Caki2 (cell line): ENCODE data around the gene SLC49A3. TPM values are rescaled to one million over a fixed set of nuclear protein-coding genes. Genes with fewer than 3 reads are reported as not detected.
A peak's percentile ranks its signal among the peaks of the same experiment; 100 is the strongest.
"Not testable (repeated sequence)": the region's sequence is repeated elsewhere in the genome, so short reads cannot be mapped to it uniquely, and the experiment has no call there.

ENCODE experiments used
- DNase-seq: peaks from one replicate; pipeline ENCODE4 v3.0.0-alpha.2; 2015; ENCODE audit warnings: low read depth
- in situ Hi-C: cut with HindIII; loops from 2 replicates; pipeline ENCODE4 v1.10.0; 2016; ENCODE audit warnings: low sequenced_read_pairs, low pct_unique_long_range_greater_than_20kb, mixed read lengths
- total RNA-seq: library from RNA; depleted of rRNA; stranded (reverse); fragments of >200 nt; shearing (Covaris generic); gene quantifications from 2 replicates; pipeline ENCODE4 v1.2.3, GENCODE V29; 2014; ENCODE audit warnings: low replicate concordance; rRNA removed

The SLC49A3 gene
- total RNA-seq = not detected in 2 replicates

GRCh38 chr4:688854-689681, at the start of gene SLC49A3:
TSS of gene SLC49A3 (minus strand) at chr4:689151. CDS start at chr4:689127, 24 bp downstream.
- DNase-seq = no peak
- in situ Hi-C loops = no loop called here

DNA sequence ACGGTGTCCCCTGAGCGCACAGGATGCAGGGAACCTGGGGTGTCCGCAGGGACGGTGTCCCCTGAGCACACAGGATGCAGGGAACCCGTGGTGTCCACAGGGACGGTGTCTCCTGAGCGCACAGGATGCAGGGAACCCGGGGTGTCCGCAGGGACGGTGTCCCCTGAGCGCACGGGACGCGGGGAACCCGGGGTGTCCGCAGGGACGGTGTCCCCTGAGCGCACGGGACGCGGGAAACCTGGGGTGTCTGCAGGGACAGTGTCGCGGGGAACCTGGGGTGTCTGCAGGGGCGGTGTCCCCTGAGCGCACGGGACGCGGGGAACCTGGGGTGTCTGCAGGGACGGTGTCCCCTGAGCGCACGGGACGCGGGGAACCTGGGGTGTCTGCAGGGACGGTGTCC, 47.6 kb upstream of the SLC49A3 start:
- in situ Hi-C loops = not testable (repeated sequence)

GRCh38 chr4:735583-735982, 46.6 kb upstream of the SLC49A3 start:
- DNase-seq = no peak
- in situ Hi-C loops = no loop called here

More for the DNA sequence above, 47.6 kb upstream of the SLC49A3 start:
- DNase-seq = not testable (repeated sequence)

GRCh38 chr4:734951-735350, 46.0 kb upstream of the SLC49A3 start:
- no peak for DNase-seq
- in situ Hi-C loops = no loop called here

GRCh38 chr4:734075-734474, 45.1 kb upstream of the SLC49A3 start:
- no peak for DNase-seq
- in situ Hi-C loops = no loop called here

DNA sequence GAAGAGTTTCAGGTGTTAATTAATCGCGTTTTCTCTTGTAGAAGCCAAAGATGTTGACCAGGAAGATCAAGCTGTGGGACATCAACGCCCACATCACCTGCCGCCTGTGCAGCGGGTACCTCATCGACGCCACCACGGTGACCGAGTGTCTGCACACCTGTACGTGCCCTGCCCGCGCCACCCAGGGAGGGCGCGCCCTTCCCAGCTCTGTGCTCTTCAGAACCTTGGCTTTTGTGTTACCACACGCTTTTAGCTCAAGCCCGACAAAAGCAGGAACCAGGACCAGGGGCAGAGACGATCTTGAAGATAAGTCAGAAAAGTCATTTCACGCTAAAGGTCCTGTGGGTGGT, 44.7 kb upstream of the SLC49A3 start:
- in situ Hi-C loops = no loop called here
- no peak for DNase-seq

DNA sequence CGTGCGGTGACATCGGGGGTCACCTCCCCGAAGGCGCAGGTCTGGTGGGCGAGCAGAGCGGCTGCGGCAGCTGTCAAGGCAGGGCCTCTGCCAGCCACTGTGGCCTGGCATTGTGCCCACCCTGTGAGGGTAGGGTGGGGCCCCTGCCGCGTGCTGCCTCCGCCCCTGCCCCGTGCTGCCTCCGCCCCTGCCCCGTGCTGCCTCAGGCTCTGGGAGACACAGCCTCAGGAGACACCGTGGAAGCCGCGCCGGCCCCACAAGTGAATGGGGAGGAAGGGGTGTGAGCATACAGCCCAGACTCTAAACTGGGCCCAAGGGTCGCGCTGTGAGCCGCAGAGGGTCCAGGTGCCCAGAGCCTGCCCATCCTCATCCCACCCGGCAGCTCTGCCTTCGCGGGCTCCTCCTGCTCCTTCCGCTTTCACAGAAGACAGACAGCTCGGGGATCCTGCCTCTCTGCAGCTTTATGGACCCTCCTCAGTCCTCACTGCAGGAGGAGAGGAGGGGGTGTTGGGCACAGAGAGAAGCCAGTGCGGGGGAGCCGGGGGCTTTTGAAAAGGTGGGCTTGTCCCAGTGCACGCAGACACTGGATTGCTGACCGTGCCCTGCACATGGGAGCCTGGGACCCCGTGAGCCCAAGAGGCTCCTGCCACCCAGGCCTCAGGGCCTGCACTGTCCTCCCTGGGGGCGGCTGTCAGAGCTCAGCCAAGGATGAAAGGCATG, 44.1 kb upstream of the SLC49A3 start:
- no peak for DNase-seq
- in situ Hi-C loops = no loop called here

DNA sequence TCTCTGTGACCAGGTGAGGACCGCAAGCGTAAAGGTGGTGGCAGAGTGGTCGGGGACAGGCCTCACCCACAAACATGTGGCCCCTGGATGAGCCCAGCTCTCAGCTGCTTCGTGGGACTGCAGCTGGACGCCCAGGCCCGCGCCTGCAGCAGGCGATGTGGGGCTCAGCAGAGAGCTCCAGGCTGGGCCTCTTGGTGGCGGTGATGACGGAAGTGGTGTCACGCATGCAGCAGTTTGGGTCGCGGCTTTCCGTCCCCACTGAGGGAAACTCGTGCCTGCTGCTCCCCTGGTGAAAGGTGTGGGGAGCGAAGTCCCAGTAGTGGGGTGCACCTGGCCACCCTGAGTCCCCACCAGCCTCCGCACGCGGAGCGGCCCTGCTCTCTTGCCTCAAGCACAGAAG, 43.5 kb upstream of the SLC49A3 start:
- in situ Hi-C loops = no loop called here
- DNase-seq = no peak

- in situ Hi-C loops = not testable (repeated sequence)
- peak; percentile 52 for DNase-seq
Measured at GRCh38 chr4:731954-732353, 43.0 kb upstream of the SLC49A3 start.

DNA sequence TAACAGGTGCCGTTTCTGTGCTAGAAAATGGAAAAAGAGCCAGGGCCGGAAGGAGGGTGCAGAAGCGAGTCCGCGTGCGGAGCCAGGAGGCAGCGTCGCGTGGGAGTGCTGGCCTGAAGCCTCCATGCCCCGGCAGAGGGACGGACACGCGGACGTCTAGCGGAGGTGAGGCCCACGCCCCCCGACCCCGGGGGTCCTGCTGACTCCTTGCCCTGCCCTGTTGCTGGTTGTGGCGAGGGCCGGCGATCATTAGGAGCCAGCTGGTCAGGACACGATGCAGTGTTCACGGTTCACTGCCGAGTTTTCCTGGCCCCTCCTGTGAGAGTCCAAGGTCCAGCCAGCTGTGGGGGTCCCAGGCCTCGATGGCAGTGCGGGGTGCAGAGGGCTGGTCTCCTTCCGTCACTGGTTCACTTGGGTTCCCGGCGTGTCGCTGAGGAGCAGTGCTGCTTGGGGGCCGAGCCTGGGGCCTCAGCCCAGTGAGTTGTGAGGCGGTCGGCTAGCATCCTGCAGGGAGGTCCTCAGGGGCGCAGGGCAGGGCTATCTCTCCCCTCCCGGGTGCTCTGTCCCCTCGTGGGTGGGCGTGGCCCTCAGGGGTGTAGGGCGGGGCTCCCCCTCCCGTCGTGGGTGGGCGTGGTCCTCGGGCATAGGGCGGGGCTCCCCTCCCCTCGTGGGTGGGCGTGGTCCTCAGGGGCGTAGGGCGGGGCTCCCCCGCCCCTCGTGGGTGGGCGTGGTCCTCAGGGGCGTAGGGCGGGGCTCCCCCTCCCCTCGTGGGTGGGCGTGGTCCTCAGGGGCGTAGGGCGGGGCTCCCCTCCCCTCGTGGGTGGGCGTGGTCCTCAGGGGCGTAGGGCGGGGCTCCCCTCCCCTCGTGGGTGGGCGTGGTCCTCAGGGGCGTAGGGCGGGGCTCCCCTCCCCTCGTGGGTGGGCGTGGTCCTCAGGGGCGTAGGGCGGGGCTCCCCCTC, 42.3 kb upstream of the SLC49A3 start:
- peak; percentile 25 for DNase-seq
- in situ Hi-C loops = not testable (repeated sequence)

DNA sequence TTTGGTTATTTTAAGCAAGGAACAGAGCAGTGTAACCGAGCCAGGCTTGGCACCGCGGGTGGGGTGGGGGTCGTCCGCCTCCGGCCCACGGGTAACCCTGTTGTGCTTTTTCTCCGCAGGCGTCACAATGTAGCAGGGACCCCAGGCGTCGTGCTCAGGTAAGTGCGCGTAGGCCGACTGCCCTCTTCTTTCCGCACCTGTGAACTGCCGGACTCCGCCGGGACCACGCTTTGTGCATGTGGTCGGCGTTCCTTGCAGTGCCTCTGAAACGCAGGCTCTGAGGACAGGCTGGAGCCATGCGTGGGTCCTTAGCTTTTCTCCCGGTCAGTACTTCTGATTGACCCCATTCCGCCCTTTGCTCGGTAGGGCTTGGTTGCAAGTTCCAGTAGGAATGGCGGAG, 41.6 kb upstream of the SLC49A3 start:
- in situ Hi-C loops = no loop called here
- no peak for DNase-seq

- DNase-seq = no peak
- in situ Hi-C loops = no loop called here
Measured at GRCh38 chr4:729336-730315, 40.7 kb upstream of the SLC49A3 start.

GRCh38 chr4:727576-727975, 38.6 kb upstream of the SLC49A3 start:
- in situ Hi-C loops = no loop called here
- peak; percentile 62 for DNase-seq

DNA sequence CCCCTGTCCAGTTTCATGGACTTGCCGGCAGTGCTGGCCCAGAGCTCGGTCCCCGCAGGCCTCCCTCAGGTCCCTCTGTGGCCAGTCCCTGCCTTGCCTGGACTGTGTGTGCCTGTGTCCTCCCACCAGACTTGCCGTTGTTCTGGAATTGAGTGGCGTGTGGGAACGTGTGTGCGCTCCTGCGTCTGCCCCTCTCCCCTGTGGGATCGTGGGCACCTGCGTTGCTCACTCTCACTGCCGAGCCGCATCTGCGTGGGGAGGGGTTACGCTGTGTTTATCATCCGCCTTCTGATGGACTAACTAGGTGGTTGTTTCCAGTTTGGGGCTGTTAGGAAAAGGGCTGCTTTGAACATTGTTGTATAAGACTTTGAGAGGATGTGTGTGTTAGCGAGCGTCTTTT, 37.9 kb upstream of the SLC49A3 start:
- in situ Hi-C loops = no loop called here

DNA sequence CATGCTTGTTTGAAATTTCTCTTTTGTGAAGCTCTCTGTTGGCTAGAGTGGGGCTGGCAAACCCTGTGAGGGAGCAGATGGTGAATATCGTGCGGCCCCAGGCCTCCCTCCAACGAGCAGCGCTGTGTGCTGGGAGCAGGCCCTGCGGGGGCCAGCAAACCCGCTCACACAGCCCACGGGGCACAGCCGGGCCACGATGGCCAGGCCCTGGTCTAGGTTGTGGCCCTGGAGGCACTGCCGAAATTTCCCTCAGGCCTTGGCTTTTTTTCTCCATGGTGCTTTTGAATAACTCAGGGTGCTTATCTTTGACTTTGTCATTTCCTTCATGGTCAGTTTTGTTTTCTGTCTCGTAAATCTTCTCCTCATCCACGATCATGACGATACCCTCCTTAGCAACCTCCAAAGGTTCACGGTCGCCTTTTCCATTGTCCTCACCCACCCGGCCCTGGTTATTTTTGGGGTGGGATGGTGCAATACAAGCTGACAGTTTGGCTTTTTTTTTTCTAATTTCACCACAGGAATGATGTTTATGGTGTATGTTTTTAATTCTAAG, 37.4 kb upstream of the SLC49A3 start:
- DNase-seq = no peak
- in situ Hi-C loops = no loop called here

More for the DNA sequence above, 37.9 kb upstream of the SLC49A3 start:
- no peak for DNase-seq

GRCh38 chr4:725391-726234, 36.7 kb upstream of the SLC49A3 start:
- no peak for DNase-seq
- in situ Hi-C loops = no loop called here
